Vagina (tissue), 2 donors: ENCODE measurements around the gene ADGRL3. TPM values are rescaled to one million over a fixed set of nuclear protein-coding genes. Genes with fewer than 3 reads are reported as not detected.

Experiments used
- DNase-seq, 2 donors: peaks; one replicate each; pipeline ENCODE4 v3.0.0-alpha.2; 2017; ENCODE audit errors: extremely low spot score in 2 of 2
- H3K27ac ChIP-seq: fragments of 200-600 bp; sonication (generic); one replicate; pipeline ENCODE4 v1.5.1; 2019
- H3K27me3 ChIP-seq: fragments of 200-600 bp; sonication (generic); one replicate; pipeline ENCODE4 v1.5.1; 2019
- H3K36me3 ChIP-seq, 2 donors: fragments of 200-600 bp; sonication (generic); one replicate each; pipeline ENCODE4 v1.5.1; 2017 to 2019
- H3K4me1 ChIP-seq: fragments of 200-600 bp; sonication (generic); one replicate; pipeline ENCODE4 v1.5.1; 2019
- H3K4me3 ChIP-seq, 2 donors: fragments of 200-600 bp; sonication (generic); 1 replicate in 1 of 2; 2 replicates in 1 of 2; pipeline ENCODE4 v1.5.1; 2016 to 2019
- H3K9me3 ChIP-seq: fragments of 200-600 bp; sonication (generic); one replicate; pipeline ENCODE4 v1.5.1; 2019
- POLR2A ChIP-seq, 2 donors: fragments of 450-650 bp; IDR thresholded peaks; one replicate each; pipeline ENCODE4 v1.6.1; 2017; ENCODE audit warnings: antibody characterized with exemption in 2 of 2, mild to moderate bottlenecking in 2 of 2, moderate library complexity in 2 of 2
- POLR2AphosphoS5 ChIP-seq, 2 donors: sonication (generic); formaldehyde crosslinking; IDR thresholded peaks; one replicate each; pipeline ENCODE4 v1.9.0; 2017; ENCODE audit warnings: antibody characterized with exemption in 2 of 2, mild to moderate bottlenecking in 2 of 2, low read depth in 1 of 2; ENCODE audit not compliant: insufficient read depth in 1 of 2
- intact Hi-C: fragments of 100-400 bp; cut with DNase I; formaldehyde crosslinking; loops from one replicate; pipeline ENCODE4 v1.15.1; 2023
- total RNA-seq: library from RNA; depleted of rRNA; stranded (reverse); fragments of >200 nt; gene quantifications from one replicate; pipeline ENCODE4 v1.2.3, GENCODE V29; 2016
- TF ChIP-seq, protein P1 (sequence below), 3 experiments: fragments of 450-650 bp in 2 of 3; fragments of 200-600 bp in 1 of 3; sonication (generic) in 1 of 3; IDR thresholded peaks; one replicate each; pipeline ENCODE4 v1.5.1; 2017 to 2019; ENCODE audit warnings: antibody characterized with exemption in 3 of 3, mild to moderate bottlenecking in 2 of 3, moderate library complexity in 2 of 3

ADGRL3 gene
- total RNA-seq, 1 donor from 2014 or later: 16.9 TPM

DNA sequence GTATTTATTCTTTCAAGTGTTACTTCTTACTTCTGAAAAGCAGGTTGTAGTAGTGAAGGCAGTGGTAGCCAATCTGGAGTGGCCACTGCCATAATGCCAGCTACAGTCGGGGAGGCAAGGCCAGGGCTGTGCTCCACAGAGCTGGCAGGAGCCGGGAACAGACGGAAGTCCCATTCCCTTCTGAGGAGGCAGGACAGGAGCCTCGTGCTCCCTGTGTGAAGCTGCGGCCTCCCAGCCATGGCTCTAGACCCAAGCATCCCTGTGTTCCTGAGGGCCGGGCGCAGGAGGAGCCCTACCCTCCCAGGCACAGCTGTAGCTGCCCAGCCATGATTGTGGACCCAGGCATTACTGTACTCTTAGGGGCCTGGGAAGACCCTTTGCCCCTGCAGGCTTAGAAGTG is 461.8 kb downstream of the ADGRL3 start:
- Histone ChIP-seq H3K9me3 (no peaks in the 10 kb centered on the region), H3K4me3 (no peak overlapping the region), H3K27ac (no peak overlapping the region), H3K4me1 (no peaks in the 10 kb centered on the region), H3K27me3 (no peaks in the 10 kb centered on the region), H3K36me3 (no peaks in the 10 kb centered on the region)
- intact Hi-C loops: no loop called here
- no peak for TF ChIP-seq POLR2AphosphoS5 (IDR thresholded peaks at IDR 0.05; ENCODE audit: insufficient read depth in 1 of 2, low read depth in 1 of 2)
- no peak for TF ChIP-seq POLR2A (IDR thresholded peaks at IDR 0.05)
- TF ChIP-seq, protein P1, sequence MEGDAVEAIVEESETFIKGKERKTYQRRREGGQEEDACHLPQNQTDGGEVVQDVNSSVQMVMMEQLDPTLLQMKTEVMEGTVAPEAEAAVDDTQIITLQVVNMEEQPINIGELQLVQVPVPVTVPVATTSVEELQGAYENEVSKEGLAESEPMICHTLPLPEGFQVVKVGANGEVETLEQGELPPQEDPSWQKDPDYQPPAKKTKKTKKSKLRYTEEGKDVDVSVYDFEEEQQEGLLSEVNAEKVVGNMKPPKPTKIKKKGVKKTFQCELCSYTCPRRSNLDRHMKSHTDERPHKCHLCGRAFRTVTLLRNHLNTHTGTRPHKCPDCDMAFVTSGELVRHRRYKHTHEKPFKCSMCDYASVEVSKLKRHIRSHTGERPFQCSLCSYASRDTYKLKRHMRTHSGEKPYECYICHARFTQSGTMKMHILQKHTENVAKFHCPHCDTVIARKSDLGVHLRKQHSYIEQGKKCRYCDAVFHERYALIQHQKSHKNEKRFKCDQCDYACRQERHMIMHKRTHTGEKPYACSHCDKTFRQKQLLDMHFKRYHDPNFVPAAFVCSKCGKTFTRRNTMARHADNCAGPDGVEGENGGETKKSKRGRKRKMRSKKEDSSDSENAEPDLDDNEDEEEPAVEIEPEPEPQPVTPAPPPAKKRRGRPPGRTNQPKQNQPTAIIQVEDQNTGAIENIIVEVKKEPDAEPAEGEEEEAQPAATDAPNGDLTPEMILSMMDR (IDR thresholded peaks at IDR 0.05): no peak
- no peak for DNase-seq

DNA sequence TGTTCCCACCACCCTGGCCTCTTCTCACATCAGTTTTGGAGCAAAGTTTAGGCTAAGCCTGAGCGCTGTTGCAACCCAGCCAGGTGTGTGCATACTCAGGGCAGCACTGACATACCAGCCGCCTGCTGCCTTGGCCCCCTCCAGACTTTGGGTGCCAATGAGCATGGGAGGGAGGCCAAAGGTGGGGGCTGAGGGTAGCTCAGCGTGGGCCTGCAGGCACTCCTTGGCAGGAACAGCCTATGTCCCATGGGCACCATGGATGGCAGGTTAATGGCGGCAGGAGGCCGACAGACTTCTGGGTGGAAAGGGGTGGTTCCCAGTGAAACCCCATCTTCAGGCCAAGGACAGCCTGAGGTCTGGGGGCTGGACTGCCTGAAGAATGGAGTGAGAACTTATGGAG is 462.2 kb downstream of the ADGRL3 start:
- TF ChIP-seq POLR2A (IDR thresholded peaks at IDR 0.05) (no peak), POLR2AphosphoS5 (IDR thresholded peaks at IDR 0.05; ENCODE audit: insufficient read depth in 1 of 2, low read depth in 1 of 2) (no peak)
- TF ChIP-seq, protein P1 (IDR thresholded peaks at IDR 0.05): no peak
- Histone ChIP-seq H3K4me3 (no peak overlapping the region), H3K9me3 (no peaks in the 10 kb centered on the region), H3K4me1 (no peaks in the 10 kb centered on the region), H3K27me3 (no peaks in the 10 kb centered on the region), H3K36me3 (no peaks in the 10 kb centered on the region), H3K27ac (no peak overlapping the region)
- no peak for DNase-seq
- intact Hi-C loops: no loop called here

DNA sequence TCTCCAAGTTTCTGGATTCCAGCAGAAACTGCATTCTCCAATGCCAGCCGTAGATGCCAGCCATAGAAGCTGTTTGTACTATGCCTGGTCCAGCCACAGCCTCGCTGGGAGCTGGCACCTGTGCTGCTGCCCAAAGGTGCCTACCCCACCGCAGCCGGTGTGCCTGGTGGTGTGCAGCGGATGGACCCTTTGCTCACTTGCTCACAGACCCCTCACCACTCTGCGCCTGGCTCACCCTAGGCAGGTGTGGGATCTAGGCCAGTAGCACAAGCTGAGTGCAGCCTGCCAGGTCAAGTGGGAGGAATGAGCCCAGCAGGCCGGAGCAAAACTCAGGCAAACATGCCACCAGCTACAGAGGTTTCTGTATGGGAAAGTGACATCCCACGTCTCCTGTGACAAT is 463.2 kb downstream of the ADGRL3 start:
- Histone ChIP-seq H3K4me1 (no peaks in the 10 kb centered on the region), H3K27me3 (no peaks in the 10 kb centered on the region), H3K4me3 (no peak overlapping the region), H3K27ac (no peak overlapping the region), H3K9me3 (no peaks in the 10 kb centered on the region), H3K36me3 (no peaks in the 10 kb centered on the region)
- DNase-seq: no peak
- TF ChIP-seq, protein P1 (IDR thresholded peaks at IDR 0.05): no peak
- TF ChIP-seq POLR2A (IDR thresholded peaks at IDR 0.05): no peak
- no peak for TF ChIP-seq POLR2AphosphoS5 (IDR thresholded peaks at IDR 0.05; ENCODE audit: insufficient read depth in 1 of 2, low read depth in 1 of 2)
- intact Hi-C loops: no loop called here

DNA sequence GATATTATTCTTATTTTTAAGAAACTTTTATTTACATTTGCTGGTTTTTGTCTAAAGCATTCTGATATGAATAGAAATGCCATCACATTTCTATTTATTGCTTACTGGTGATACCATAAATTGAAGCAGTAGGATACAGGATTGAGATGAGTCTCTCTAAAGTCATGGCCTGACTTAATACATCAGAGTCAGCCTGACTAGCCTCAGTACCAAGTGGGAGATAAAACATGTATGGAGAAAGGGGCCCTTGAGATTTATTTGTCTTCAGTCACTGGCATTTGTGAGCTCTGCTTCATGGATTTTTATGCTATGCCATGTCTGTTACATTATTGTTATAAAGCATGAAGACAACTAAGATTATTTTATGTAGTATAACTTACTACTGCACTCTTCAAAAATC is 465.5 kb downstream of the ADGRL3 start:
- TF ChIP-seq, protein P1 (IDR thresholded peaks at IDR 0.05): no peak
- TF ChIP-seq POLR2AphosphoS5 (IDR thresholded peaks at IDR 0.05; ENCODE audit: insufficient read depth in 1 of 2, low read depth in 1 of 2) (no peak), POLR2A (IDR thresholded peaks at IDR 0.05) (no peak)
- Histone ChIP-seq H3K27me3 (no peaks in the 10 kb centered on the region), H3K9me3 (no peaks in the 10 kb centered on the region), H3K36me3 (no peaks in the 10 kb centered on the region), H3K4me3 (no peak overlapping the region), H3K27ac (no peak overlapping the region), H3K4me1 (no peaks in the 10 kb centered on the region)
- intact Hi-C loops: no loop called here
- no peak for DNase-seq

DNA sequence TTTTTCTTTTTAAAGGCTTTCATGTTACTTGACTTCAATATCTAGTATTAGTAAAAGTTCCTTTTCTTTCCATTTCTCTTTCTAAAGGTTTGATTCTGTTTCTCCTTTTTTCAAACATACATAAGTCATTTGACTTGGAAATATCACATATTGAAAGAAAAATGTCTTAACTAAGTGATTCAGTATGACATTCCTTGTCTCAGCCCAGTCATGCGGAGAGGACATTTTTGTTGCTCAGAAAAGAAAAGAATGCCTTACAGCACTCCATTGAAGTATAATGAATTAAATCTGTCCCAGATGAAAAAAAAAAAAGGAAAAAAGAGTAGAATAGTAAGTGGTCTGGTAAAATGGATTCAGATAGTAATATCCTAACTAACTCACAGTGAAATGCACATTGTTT is 466.1 kb downstream of the ADGRL3 start:
- TF ChIP-seq POLR2AphosphoS5 (IDR thresholded peaks at IDR 0.05; ENCODE audit: insufficient read depth in 1 of 2, low read depth in 1 of 2): no peak
- no peak for TF ChIP-seq POLR2A (IDR thresholded peaks at IDR 0.05)
- TF ChIP-seq, protein P1 (IDR thresholded peaks at IDR 0.05): no peak
- intact Hi-C loops: no loop called here
- Histone ChIP-seq H3K4me1 (no peaks in the 10 kb centered on the region), H3K36me3 (no peaks in the 10 kb centered on the region), H3K4me3 (no peak overlapping the region), H3K27ac (no peak overlapping the region), H3K9me3 (no peaks in the 10 kb centered on the region), H3K27me3 (no peaks in the 10 kb centered on the region)
- DNase-seq: no peak
